ENCODE measurements around the gene PLA2G2D.

PLA2G2D gene

DNA sequence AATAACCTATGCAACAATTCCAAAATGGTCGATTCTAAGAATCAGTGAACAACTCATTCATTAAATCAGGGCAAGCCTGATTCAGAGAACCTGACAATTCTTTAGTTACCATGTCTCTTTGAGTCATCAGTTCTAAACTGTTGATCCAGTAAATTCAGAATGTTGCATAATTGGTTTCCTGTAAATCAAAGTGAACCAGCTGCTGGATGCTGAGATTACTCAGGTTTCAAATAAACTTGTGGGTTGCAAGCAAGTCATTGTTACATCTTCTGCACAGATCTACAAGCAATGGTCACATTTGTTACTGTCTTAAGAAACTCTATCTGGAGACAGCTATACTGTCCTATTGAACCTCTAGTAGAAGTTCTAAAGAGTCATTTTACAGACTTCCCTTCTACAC is 16.5 kb downstream of the PLA2G2D start:
- Histone ChIP-seq H3K4me3 (ENCODE audit: low read depth, low read length) (no peak overlapping the region), H3K4me1 (ENCODE audit: control insufficient read depth, insufficient read depth, low read length) (no peaks in the 10 kb centered on the region), H3K9me3 (ENCODE audit: control insufficient read depth, insufficient read depth, low read depth, low read length) (no peaks in the 10 kb centered on the region), H3K27ac (ENCODE audit: extremely low read depth, low read depth, low read length) (no peak overlapping the region), H3K36me3 (ENCODE audit: control insufficient read depth in 2 of 2, insufficient read depth in 1 of 2, low read length in 2 of 2) (no peaks in the 10 kb centered on the region)
- peak; percentile 79 for TF ChIP-seq SCRT2 (tag by site-specific recombination; IDR thresholded peaks at IDR 0.05)
- TF ChIP-seq GLI2 (tag by site-specific recombination; IDR thresholded peaks at IDR 0.05; ENCODE audit: borderline replicate concordance, low read depth), result no peak
- no peak for TF ChIP-seq ZBTB1 (tag by site-specific recombination; IDR thresholded peaks at IDR 0.05)
- POLR2A ChIA-PET, result no interaction called here
- CTCF ChIA-PET, result interaction anchor here (0.7 to 5.2 kb wide), 4 partner anchors 22 to 49 kb away, joined by 3 to 47 read pairs (median 5); no protein-coding TSS in a partner anchor

DNA sequence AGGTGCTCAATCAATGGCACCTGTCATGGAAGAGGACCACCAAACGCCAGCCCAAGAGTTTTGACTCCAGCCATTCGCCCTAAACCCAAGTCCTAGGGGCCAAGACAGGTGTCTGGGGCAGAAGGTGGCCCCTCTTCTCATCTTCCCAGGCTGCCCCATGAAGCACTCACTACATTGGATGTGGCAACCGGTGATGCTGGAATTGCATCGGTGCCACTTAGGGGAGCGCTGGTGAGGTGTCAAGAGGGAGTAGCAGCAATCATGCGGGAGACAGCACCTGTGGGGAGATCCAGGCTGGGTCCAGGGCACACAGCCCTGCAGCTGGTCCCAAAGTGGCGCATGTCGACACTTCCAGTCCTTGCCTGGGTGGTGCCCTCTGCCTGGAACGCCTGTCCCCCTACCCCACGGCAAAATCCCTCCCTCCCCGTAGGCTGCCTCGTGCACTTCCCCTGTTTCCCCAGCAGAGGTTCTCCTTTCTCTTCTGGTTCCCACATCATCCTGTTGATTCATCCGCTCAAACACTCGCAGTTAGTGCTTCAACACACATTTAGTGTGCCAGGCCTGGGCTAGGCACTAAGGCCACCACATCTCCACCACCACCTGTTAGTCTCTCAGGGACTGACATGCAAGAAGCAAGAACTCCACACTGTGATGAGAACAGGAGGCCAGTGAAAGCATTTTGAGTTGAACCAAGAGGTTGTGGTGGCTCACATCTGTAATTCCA is 18.5 kb downstream of the PLA2G2D start:
- Histone ChIP-seq H3K27ac (ENCODE audit: extremely low read depth, low read depth, low read length) (no peak overlapping the region), H3K4me3 (ENCODE audit: low read depth, low read length) (no peak overlapping the region), H3K9me3 (ENCODE audit: control insufficient read depth, insufficient read depth, low read depth, low read length) (no peaks in the 10 kb centered on the region), H3K36me3 (ENCODE audit: control insufficient read depth in 2 of 2, insufficient read depth in 1 of 2, low read length in 2 of 2) (no peaks in the 10 kb centered on the region), H3K4me1 (ENCODE audit: control insufficient read depth, insufficient read depth, low read length) (no peaks in the 10 kb centered on the region)
- TF ChIP-seq ZNF292 (tag by site-specific recombination; IDR thresholded peaks at IDR 0.05; ENCODE audit: borderline replicate concordance, low read depth) (no peak), ZNF48 (tag by site-specific recombination; IDR thresholded peaks at IDR 0.05) (no peak), SCRT2 (tag by site-specific recombination; IDR thresholded peaks at IDR 0.05) (peak; percentile 100), KLF16 (tag by site-specific recombination; IDR thresholded peaks at IDR 0.05) (no peak), ZNF654 (tag by site-specific recombination; IDR thresholded peaks at IDR 0.05; ENCODE audit: low read depth) (peak; percentile 83), TCF7L2 (IDR thresholded peaks at IDR 0.05; ENCODE audit: borderline replicate concordance, low read depth, low read length) (no peak), ZNF501 (tag by site-specific recombination; IDR thresholded peaks at IDR 0.05) (no peak), GFI1B (tag by site-specific recombination; IDR thresholded peaks at IDR 0.05) (no peak), ZNF37A (tag by site-specific recombination; IDR thresholded peaks at IDR 0.05) (no peak), SCRT1 (tag by site-specific recombination; IDR thresholded peaks at IDR 0.05; ENCODE audit: borderline replicate concordance) (peak; percentile 99), ZBTB17 (tag by site-specific recombination; IDR thresholded peaks at IDR 0.05) (no peak)
- TF ChIP-seq, protein P1, sequence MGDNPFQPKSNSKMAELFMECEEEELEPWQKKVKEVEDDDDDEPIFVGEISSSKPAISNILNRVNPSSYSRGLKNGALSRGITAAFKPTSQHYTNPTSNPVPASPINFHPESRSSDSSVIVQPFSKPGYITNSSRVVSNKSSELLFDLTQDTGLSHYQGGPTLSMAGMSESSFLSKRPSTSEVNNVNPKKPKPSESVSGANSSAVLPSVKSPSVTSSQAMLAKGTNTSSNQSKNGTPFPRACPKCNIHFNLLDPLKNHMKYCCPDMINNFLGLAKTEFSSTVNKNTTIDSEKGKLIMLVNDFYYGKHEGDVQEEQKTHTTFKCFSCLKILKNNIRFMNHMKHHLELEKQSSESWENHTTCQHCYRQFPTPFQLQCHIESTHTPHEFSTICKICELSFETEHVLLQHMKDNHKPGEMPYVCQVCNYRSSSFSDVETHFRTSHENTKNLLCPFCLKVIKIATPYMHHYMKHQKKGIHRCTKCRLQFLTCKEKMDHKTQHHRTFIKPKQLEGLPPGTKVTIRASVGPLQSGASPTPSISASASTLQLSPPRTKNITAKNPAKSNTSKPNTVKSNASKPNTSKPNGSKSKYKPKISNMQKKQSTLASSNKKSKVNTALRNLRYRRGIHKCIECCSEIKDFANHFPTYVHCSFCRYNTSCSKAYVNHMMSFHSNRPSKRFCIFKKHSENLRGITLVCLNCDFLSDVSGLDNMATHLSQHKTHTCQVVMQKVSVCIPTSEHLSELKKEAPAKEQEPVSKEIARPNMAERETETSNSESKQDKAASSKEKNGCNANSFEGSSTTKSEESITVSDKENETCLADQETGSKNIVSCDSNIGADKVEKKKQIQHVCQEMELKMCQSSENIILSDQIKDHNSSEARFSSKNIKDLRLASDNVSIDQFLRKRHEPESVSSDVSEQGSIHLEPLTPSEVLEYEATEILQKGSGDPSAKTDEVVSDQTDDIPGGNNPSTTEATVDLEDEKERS (tag by site-specific recombination; IDR thresholded peaks at IDR 0.05), result no peak
- TF ChIP-seq, protein P2, sequence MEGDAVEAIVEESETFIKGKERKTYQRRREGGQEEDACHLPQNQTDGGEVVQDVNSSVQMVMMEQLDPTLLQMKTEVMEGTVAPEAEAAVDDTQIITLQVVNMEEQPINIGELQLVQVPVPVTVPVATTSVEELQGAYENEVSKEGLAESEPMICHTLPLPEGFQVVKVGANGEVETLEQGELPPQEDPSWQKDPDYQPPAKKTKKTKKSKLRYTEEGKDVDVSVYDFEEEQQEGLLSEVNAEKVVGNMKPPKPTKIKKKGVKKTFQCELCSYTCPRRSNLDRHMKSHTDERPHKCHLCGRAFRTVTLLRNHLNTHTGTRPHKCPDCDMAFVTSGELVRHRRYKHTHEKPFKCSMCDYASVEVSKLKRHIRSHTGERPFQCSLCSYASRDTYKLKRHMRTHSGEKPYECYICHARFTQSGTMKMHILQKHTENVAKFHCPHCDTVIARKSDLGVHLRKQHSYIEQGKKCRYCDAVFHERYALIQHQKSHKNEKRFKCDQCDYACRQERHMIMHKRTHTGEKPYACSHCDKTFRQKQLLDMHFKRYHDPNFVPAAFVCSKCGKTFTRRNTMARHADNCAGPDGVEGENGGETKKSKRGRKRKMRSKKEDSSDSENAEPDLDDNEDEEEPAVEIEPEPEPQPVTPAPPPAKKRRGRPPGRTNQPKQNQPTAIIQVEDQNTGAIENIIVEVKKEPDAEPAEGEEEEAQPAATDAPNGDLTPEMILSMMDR (tag by site-specific recombination; IDR thresholded peaks at IDR 0.05), result peak; percentile 70
- TF ChIP-seq, protein P3, sequence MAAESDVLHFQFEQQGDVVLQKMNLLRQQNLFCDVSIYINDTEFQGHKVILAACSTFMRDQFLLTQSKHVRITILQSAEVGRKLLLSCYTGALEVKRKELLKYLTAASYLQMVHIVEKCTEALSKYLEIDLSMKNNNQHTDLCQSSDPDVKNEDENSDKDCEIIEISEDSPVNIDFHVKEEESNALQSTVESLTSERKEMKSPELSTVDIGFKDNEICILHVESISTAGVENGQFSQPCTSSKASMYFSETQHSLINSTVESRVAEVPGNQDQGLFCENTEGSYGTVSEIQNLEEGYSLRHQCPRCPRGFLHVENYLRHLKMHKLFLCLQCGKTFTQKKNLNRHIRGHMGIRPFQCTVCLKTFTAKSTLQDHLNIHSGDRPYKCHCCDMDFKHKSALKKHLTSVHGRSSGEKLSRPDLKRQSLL (tag by site-specific recombination; IDR thresholded peaks at IDR 0.05), result no peak
- CTCF ChIA-PET, result interaction anchor here (0.7 to 5.2 kb wide), 10 partner anchors 42 to 366 kb away, joined by 3 to 47 read pairs (median 4); no protein-coding TSS in a partner anchor
- POLR2A ChIA-PET, result no interaction called here

Measured in HEK293 (cell line).